HG02763 (cell line): ENCODE measurements around the gene MPZL3.
"Not testable (repeated sequence)": the region's sequence is repeated elsewhere in the genome, so short reads cannot be mapped to it uniquely, and the experiment has no call there.

Source experiments
- ATAC-seq: cut with Tn5 transposase; IDR thresholded peaks from one replicate; pipeline ENCODE4 v1.9.1; 2021; ENCODE audit warnings: mild to moderate bottlenecking, moderate library complexity; ENCODE audit not compliant: unreplicated experiment

MPZL3 gene

GRCh38 chr11:118213781-118214180 lies 38.4 kb downstream of the MPZL3 start:
- no peak for ATAC-seq

DNA sequence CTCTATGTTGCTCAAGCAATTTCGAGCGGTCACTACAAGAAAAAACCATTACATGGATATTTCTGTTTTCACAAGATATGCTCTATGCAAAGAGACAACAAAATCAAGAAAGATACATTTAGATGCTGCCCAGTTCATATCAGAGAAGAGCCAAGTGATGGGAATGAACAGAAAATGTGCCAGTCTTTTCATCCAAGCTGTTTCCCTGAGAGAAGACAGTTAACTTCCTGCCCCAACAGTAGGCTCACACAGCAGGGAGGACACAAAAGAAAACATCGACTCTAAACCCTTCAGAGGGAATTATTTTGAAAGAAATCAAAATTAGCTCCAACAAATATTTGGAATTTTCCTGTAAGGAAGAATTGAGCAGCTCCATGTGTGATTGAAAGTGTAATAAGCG lies 39.0 kb downstream of the MPZL3 start:
- ATAC-seq = no peak

GRCh38 chr11:118212781-118213191 lies 39.4 kb downstream of the MPZL3 start:
- ATAC-seq = no peak

DNA sequence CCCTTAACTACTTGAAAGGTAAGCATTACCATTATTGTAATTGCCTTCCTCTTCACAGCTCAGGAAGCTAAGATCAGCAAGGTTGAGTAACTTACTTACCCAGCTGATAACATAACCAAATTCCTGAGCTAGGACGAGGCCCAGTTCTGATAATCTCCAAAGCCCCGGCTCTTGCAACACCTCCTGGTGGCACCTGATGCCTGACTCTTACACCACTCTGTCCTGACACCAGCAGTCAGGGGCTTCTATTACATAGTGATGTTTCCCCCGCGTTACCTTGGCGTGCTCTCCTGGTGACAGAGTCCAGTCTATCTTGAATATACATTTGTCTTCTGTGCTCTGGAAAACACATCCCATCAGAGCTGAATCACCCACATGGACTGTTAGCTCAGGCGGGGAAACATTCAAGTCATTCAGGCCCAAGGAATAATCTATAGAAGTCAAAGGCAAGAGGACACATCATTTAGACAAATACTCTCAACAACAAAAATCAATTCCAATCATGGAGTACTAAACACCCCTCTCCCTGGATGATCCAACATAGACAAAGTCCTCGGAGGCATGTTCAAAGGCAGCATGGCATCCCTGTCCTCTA lies 39.9 kb downstream of the MPZL3 start:
- ATAC-seq = no peak

GRCh38 chr11:118211006-118211405 lies 41.2 kb downstream of the MPZL3 start:
- no peak for ATAC-seq

DNA sequence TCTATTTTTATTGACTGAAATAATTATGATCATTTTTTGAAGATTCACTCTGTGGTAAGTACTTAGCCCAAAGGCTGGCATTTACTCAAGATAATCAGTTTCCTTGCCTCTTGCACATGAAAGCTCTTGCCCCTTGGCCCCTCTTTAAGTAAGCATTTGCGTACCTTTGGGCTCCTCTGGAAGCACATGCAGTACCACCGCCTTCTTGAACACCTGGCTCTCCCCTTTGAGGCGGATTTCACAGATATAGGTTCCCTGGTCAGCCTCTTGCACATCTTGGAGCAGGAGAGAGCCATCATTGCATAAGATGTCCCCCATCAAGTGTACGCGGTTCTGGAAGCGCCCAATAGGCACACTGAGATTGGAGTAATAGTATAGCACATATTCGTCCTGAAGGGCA lies 41.8 kb downstream of the MPZL3 start:
- ATAC-seq = no peak

DNA sequence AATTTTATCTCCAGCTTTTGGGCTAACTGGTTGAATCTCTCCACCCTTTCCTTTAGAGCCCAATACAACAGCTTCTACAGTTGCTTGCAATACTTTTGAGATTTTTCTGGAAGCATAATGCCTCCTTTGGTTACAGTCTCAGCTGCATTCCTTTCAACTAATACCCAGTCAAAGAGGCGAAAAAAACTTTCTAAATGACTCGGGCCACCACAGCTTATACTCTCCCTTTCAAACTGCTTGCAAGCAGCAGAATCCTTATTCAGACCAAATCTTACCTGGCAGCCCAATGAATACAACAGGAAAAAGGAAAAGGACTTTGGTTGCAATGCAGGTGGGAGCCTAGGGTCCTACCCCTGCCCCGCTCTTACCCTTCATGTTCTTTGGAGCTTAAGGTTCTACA lies 43.1 kb downstream of the MPZL3 start:
- no peak for ATAC-seq

GRCh38 chr11:118207079-118207478 lies 45.1 kb downstream of the MPZL3 start:
- ATAC-seq = no peak

DNA sequence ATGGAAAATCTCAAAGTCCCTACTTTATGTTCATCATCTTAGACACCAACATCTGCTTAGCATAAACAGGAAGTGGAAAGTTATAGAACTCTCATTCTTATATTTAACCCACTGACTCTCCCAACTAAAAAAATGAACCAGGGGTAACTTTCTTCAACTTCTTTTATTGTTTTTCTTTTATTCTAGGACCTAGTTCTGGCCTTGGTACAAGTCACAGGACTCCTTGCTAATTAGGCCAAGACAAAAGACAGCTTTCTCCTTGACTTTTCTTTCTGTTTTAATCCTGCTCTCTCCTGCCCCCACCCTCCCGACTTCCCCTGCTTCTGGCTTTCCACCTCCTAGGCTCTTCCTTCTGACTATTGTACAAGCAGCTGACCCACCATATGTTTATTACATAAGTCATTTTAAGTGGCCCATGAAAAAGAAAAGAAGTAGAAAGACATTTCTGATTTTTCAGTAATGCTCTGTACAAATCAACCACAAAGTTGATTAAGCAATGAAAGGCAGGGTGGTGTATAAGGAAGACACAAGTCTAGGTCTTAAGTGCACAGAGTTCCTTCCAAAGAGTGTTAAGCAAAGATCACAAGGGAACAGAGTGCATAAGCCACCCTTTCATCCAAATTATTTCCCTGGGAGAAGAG lies 45.7 kb downstream of the MPZL3 start:
- no peak for ATAC-seq

- no peak for ATAC-seq
Observed at GRCh38 chr11:118205606-118206378, 46.4 kb downstream of the MPZL3 start.

- ATAC-seq = no peak
Observed at GRCh38 chr11:118202599-118203422, 49.4 kb downstream of the MPZL3 start.

DNA sequence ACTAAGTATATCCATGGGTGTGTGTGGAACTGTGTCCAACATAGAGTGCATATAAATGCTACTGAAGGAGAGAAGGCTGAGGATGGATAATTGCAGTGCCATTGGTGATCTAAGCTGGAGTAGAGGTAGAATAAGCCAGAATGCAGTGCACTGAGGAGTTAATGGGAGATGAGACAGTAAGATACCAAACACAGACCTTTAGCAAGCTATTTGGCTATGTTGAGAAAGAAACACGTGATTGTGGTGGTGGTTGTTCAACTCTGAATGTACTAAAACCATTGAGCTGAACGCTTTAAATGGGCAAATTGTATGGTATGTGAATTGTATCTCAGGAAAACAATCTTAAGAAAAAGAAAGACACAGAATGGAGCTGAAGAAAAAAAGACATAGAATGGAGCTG lies 50.2 kb downstream of the MPZL3 start:
- no peak for ATAC-seq

GRCh38 chr11:118200901-118201680 lies 51.1 kb downstream of the MPZL3 start:
- ATAC-seq = no peak

- no peak for ATAC-seq
Observed at GRCh38 chr11:118200497-118200896, 51.7 kb downstream of the MPZL3 start.

GRCh38 chr11:118199135-118199534 lies 53.0 kb downstream of the MPZL3 start:
- ATAC-seq = no peak

- no peak for ATAC-seq
Observed at GRCh38 chr11:118198370-118198769, 53.8 kb downstream of the MPZL3 start.

DNA sequence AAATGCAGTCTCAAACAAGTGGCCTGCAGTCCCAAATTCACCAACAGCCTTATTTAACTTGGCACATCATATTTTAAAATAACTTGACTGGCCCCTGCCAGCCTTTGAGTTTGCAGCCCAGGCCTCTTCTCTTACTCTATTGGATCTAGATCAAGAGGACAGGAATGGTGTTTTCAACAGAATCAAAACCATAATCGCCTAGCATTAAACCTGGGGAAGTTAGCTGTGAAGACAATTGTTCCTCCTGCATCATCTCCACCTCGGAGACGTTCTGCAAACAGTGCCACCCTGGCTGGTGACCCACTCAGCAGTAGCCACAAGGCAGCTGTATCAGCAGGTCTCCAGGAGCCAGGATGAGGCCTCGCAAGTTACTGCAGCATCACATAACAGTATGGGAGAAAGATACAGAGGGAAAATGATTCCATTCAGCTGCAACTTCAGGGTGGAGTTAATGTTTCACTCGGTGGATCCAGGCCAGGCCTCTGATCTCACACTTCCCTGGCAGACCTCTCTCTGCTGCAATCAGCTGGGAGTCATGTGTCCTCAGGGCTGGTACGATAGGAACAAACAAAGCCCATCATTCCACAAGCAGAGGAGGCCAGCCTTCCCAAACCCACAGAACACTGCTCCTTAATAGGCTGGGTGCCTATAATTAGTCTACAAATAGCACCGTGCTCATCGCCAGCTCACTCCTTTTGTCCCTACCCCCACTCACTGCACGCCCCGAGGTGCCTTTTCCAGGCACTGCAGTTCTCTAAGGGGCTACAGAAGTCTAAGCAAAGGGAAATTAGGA lies 57.1 kb downstream of the MPZL3 start:
- no peak for ATAC-seq

DNA sequence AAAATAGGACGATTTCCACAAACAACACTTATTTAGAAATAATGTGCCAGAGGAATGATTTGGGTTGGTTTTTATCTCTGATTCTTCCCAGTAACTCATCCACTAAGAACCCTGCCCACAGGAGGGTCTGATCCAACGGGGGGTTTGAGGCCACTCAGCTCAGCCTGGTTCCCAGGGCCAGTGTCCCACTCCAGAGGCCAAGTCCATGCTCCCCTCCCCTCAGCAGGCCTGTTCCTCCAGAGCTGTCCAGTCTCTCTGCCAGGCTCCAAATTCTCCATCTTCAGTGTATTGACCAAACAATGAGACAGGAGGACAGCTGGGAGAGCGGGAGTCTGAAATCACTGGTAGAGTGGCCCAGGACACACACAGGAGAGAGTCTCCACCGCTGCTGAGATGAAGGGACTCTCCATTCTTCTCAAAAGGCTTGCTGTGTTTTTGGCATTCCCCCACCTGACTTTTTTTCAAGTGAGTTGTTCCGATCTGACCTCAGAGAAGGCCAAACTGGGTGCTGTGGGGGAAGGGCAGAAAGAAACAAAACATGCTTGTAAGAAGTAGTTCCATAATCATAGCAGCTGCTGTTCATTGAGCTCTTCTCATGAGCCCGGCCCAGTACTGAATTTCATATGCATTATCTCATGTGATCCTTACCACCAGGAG lies 58.1 kb downstream of the MPZL3 start:
- ATAC-seq = no peak

GRCh38 chr11:118192817-118193216 lies 59.3 kb downstream of the MPZL3 start:
- ATAC-seq = not testable (repeated sequence)
